ENCODE measurements around the gene DRAM2. TPM values are rescaled to one million over a fixed set of nuclear protein-coding genes. Genes with fewer than 3 reads are reported as not detected.

Gene DRAM2
- total and polyA plus RNA-seq, 2 donors from 2014 or later = 31.9 to 54.5 TPM

DNA sequence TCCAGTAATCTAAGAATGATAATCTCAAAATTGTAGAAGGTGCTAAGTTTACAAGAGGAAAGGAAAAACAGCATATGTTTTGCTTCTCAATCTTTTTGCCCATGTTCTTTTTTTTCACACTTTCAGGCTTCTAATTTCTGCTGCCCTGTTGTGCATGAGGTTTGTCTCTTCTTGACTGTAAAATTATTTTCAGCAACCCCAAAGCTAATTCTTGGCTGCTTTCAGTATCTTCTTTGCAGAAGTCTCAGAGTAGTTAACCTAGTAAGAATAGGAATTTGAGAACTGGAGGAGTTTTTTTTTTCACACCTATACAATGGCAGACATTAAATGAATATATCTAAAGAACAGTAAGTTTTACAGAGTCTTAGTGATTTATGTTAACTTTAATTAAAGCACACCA, 34.2 kb upstream of the DRAM2 start:
- H3K9ac ChIP-seq (ENCODE audit: low read length in 3 of 3) = no peak overlapping the region
- no peak overlapping the region for H3K4me3 ChIP-seq (ENCODE audit: low read length in 3 of 3)
- no peak overlapping the region for H3K27ac ChIP-seq (ENCODE audit: low read depth in 2 of 2, low read length in 2 of 2)
- H3K9me3 ChIP-seq (ENCODE audit: control insufficient read depth in 2 of 3, insufficient read depth in 1 of 3, low read length in 3 of 3) = no peaks in the 10 kb centered on the region
- DNase-seq (no peak), FAIRE-seq (no peak)
- intact Hi-C loops (cut with DNase I) = no loop called here
- no peaks in the 10 kb centered on the region for H3K27me3 ChIP-seq (ENCODE audit: control insufficient read depth, insufficient read depth, low read length)
- no peaks in the 10 kb centered on the region for H3K4me1 ChIP-seq (ENCODE audit: control insufficient read depth in 2 of 3, insufficient read depth in 2 of 3, low read depth in 1 of 3, low read length in 3 of 3)
- TF ChIP-seq, protein P1, sequence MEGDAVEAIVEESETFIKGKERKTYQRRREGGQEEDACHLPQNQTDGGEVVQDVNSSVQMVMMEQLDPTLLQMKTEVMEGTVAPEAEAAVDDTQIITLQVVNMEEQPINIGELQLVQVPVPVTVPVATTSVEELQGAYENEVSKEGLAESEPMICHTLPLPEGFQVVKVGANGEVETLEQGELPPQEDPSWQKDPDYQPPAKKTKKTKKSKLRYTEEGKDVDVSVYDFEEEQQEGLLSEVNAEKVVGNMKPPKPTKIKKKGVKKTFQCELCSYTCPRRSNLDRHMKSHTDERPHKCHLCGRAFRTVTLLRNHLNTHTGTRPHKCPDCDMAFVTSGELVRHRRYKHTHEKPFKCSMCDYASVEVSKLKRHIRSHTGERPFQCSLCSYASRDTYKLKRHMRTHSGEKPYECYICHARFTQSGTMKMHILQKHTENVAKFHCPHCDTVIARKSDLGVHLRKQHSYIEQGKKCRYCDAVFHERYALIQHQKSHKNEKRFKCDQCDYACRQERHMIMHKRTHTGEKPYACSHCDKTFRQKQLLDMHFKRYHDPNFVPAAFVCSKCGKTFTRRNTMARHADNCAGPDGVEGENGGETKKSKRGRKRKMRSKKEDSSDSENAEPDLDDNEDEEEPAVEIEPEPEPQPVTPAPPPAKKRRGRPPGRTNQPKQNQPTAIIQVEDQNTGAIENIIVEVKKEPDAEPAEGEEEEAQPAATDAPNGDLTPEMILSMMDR (IDR thresholded peaks at IDR 0.05; ENCODE audit: borderline replicate concordance, extremely low read depth, insufficient read depth) = no peak
- peaks cover 0 to 8% (median under 1%) of the 10 kb centered on the region in 3 donors for H3K36me3 ChIP-seq (ENCODE audit: control insufficient read depth in 2 of 3, insufficient read depth in 3 of 3, low read length in 3 of 3)

DNA sequence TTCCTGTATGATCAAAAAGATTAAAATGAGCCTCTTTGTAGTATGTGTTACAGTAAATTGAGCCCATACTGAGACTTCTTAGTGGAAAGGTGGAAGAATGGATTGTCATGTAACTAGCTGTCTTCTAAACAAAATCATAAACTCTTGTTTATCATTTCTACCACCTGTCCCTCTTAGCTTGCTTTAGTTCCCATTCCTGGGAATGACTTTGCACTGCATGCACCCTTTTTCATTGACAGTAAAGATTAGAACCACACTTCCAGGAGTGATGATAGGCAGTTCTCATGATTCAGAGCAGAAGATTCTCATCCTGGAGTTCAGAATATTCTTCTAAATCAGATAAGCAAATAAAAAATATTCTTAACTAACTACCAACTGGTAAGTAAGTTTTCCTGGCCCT, 32.6 kb upstream of the DRAM2 start:
- H3K4me3 ChIP-seq (ENCODE audit: low read length in 3 of 3) = no peak overlapping the region
- peaks cover 0 to 12% (median 10%) of the 10 kb centered on the region in 3 donors for H3K36me3 ChIP-seq (ENCODE audit: control insufficient read depth in 2 of 3, insufficient read depth in 3 of 3, low read length in 3 of 3)
- DNase-seq (no peak), FAIRE-seq (no peak)
- no peaks in the 10 kb centered on the region for H3K27me3 ChIP-seq (ENCODE audit: control insufficient read depth, insufficient read depth, low read length)
- H3K9me3 ChIP-seq (ENCODE audit: control insufficient read depth in 2 of 3, insufficient read depth in 1 of 3, low read length in 3 of 3) = no peaks in the 10 kb centered on the region
- H3K4me1 ChIP-seq (ENCODE audit: control insufficient read depth in 2 of 3, insufficient read depth in 2 of 3, low read depth in 1 of 3, low read length in 3 of 3) = no peaks in the 10 kb centered on the region
- TF ChIP-seq, protein P1 (IDR thresholded peaks at IDR 0.05; ENCODE audit: borderline replicate concordance, extremely low read depth, insufficient read depth) = no peak
- H3K27ac ChIP-seq (ENCODE audit: low read depth in 2 of 2, low read length in 2 of 2) = no peak overlapping the region
- H3K9ac ChIP-seq (ENCODE audit: low read length in 3 of 3) = no peak overlapping the region
- intact Hi-C loops (cut with DNase I) = no loop called here

DNA sequence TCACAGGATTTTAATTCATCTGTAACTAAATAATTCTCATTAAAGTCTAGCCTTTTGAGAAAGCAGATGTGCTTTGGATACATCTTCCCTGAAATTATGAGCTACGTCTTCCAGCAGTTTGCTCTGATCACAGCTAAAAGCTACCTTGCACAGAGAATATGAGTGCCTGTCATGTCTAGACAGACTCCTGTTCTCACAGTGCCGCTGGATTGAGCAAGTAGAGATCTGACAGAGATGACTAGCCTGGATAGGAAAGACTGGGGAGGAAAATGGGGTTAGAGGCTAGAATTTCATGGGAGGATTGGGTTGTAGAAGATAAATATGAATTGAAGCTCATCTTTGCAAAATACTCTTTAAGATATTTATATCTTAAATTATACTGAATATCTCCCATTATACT, 24.3 kb upstream of the DRAM2 start:
- TF ChIP-seq, protein P1 (IDR thresholded peaks at IDR 0.05; ENCODE audit: borderline replicate concordance, extremely low read depth, insufficient read depth) = no peak
- DNase-seq = no peak
- H3K9ac ChIP-seq (ENCODE audit: low read length in 3 of 3) = no peak overlapping the region
- intact Hi-C loops (cut with DNase I) = no loop called here
- H3K27ac ChIP-seq (ENCODE audit: low read depth in 2 of 2, low read length in 2 of 2) = no peak overlapping the region
- H3K36me3 ChIP-seq (ENCODE audit: control insufficient read depth in 2 of 3, insufficient read depth in 3 of 3, low read length in 3 of 3) = peaks cover 3 to 14% (median 8%) of the 10 kb centered on the region in 3 donors
- no peaks in the 10 kb centered on the region for H3K9me3 ChIP-seq (ENCODE audit: control insufficient read depth in 2 of 3, insufficient read depth in 1 of 3, low read length in 3 of 3)
- FAIRE-seq = no peak
- H3K4me3 ChIP-seq (ENCODE audit: low read length in 3 of 3) = no peak overlapping the region
- H3K27me3 ChIP-seq (ENCODE audit: control insufficient read depth, insufficient read depth, low read length) = no peaks in the 10 kb centered on the region
- H3K4me1 ChIP-seq (ENCODE audit: control insufficient read depth in 2 of 3, insufficient read depth in 2 of 3, low read depth in 1 of 3, low read length in 3 of 3) = no peaks in the 10 kb centered on the region

DNA sequence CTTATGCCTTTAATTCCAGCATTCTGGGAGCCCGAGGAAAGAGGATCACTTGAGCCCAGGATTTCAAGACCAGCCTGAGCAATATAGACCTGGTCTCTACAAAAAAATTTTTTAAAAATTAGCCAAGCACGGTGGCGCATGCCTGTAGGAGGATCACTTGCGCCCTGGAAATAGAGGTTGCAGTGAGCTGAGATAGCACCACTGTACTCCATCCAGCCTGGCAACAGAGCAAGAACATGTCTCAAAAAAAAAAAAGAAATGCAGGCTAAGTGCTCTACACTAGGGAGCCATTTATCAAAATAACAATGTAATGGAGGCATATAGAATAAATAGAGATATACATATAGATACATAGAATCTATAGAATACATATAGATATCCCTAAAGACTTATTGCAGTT, 23.5 kb upstream of the DRAM2 start:
- TF ChIP-seq, protein P1 (IDR thresholded peaks at IDR 0.05; ENCODE audit: borderline replicate concordance, extremely low read depth, insufficient read depth) = no peak
- Histone ChIP-seq H3K27me3 (ENCODE audit: control insufficient read depth, insufficient read depth, low read length) (no peaks in the 10 kb centered on the region), H3K4me3 (ENCODE audit: low read length in 3 of 3) (no peak overlapping the region), H3K9ac (ENCODE audit: low read length in 3 of 3) (no peak overlapping the region), H3K4me1 (ENCODE audit: control insufficient read depth in 2 of 3, insufficient read depth in 2 of 3, low read depth in 1 of 3, low read length in 3 of 3) (no peaks in the 10 kb centered on the region), H3K9me3 (ENCODE audit: control insufficient read depth in 2 of 3, insufficient read depth in 1 of 3, low read length in 3 of 3) (no peaks in the 10 kb centered on the region), H3K27ac (ENCODE audit: low read depth in 2 of 2, low read length in 2 of 2) (no peak overlapping the region), H3K36me3 (ENCODE audit: control insufficient read depth in 2 of 3, insufficient read depth in 3 of 3, low read length in 3 of 3) (peaks cover 3 to 9% (median 6%) of the 10 kb centered on the region in 3 donors)
- no peak for FAIRE-seq
- intact Hi-C loops (cut with DNase I) = no loop called here
- DNase-seq = no peak

Data from kidney (tissue), 14 donors.